HepG2 (cell line): ENCODE results near the gene NTRK2. TPM values are rescaled to one million over a fixed set of nuclear protein-coding genes. Genes with fewer than 3 reads are reported as not detected.

Experiments used
- ATAC-seq: fragments of 200-7000 bp; cut with Tn5 transposase; 3 replicates; pipeline ENCODE4 v1.9.1; 2020; ENCODE audit warnings: mild to moderate bottlenecking, moderate library complexity
- BruUV-seq: library from RNA; stranded (reverse); fragments of 400-500 nt; replicated peaks from 2 replicates; lab custom pipeline; 2021; lab: Mats Ljungman, UMichigan
- CTCF ChIA-PET: fragments of 300-600 bp; formaldehyde crosslinking; extraction: SDS; loops from one replicate; lab custom pipeline; 2021; ENCODE audit warnings: low total read pairs, inconsistent platforms, low intra/inter-chr PET ratio; lab: Yijun Ruan, JAX
- POLR2A ChIA-PET: fragments of 350-600 bp; sonication (Branson Sonifier 250); formaldehyde crosslinking; loops from one replicate; lab custom pipeline; 2020; ENCODE audit warnings: antibody characterized with exemption, inconsistent platforms; lab: Yijun Ruan, JAX
- DNase-seq: peaks from one replicate; pipeline ENCODE4 v3.0.0-alpha.2; 2015; ENCODE audit warnings: low spot score
- FAIRE-seq: peaks from 3 replicates; lab custom pipeline; 2011; peaks lifted over from hg19 to GRCh38; lab: Jason Lieb, UNC
- H2AFZ ChIP-seq: one replicate; pipeline ENCODE4 v1.6.1; 2011; ENCODE audit warnings: low read length, inconsistent platforms
- H3K27ac ChIP-seq: fragments of 300-600 bp; 3 replicates; pipeline ENCODE4 v1.8.0; 2011; ENCODE audit warnings: mixed run types, mild to moderate bottlenecking, mixed read lengths, low read length, inconsistent platforms; ENCODE audit not compliant: insufficient read depth; ENCODE audit errors: extremely low read length
- H3K27me3 ChIP-seq, 2 experiments: fragments of 200-600 bp in 1 of 2; 2 replicates in 1 of 2; 3 replicates in 1 of 2; pipeline versions ENCODE4 v1.6.0 to v1.8.0; 2011; ENCODE audit warnings: low read length in 2 of 2, mild to moderate bottlenecking in 2 of 2, moderate library complexity in 2 of 2, inconsistent platforms in 1 of 2; ENCODE audit not compliant: insufficient read depth in 2 of 2, control insufficient read depth in 1 of 2
- H3K36me3 ChIP-seq, 2 experiments: fragments of 200-600 bp in 1 of 2; replicated peaks in 1 of 2; 2 replicates in 1 of 2; 3 replicates in 1 of 2; pipeline versions ENCODE4 v1.5.1 to v1.8.0; 2011; ENCODE audit warnings: low read length in 2 of 2, inconsistent platforms in 1 of 2; ENCODE audit not compliant: insufficient read depth in 2 of 2, control insufficient read depth in 1 of 2
- H3K4me1 ChIP-seq: 2 replicates; pipeline ENCODE4 v1.5.1; 2012; ENCODE audit warnings: low read length, inconsistent platforms; ENCODE audit not compliant: insufficient read depth
- H3K4me2 ChIP-seq: 2 replicates; pipeline ENCODE4 v1.6.0; 2011; ENCODE audit warnings: low read depth, low read length, inconsistent platforms
- H3K4me3 ChIP-seq, 3 experiments: fragments of 200-600 bp in 1 of 3; sonication (generic), shearing (Covaris generic) in 1 of 3; replicated peaks in 1 of 3; 2 replicates each; pipeline ENCODE4 v1.5.1; 2011 to 2016; ENCODE audit warnings: low read length in 3 of 3, inconsistent platforms in 2 of 3, low read depth in 2 of 3, mild to moderate bottlenecking in 2 of 3, control low read depth in 1 of 3, mixed read lengths in 1 of 3; ENCODE audit not compliant: insufficient read depth in 1 of 3
- H3K79me2 ChIP-seq: one replicate; pipeline ENCODE4 v1.6.1; 2011; ENCODE audit warnings: low read length, inconsistent platforms; ENCODE audit not compliant: insufficient read depth
- H3K9ac ChIP-seq: 2 replicates; pipeline ENCODE4 v1.6.0; 2011; ENCODE audit warnings: mild to moderate bottlenecking, low read depth, low read length, inconsistent platforms; ENCODE audit not compliant: insufficient read depth
- H3K9me3 ChIP-seq: 2 replicates; pipeline ENCODE4 v1.5.1; 2012; ENCODE audit warnings: mild to moderate bottlenecking, low read length
- H4K20me1 ChIP-seq: 2 replicates; pipeline ENCODE4 v1.6.0; 2011; ENCODE audit warnings: inconsistent platforms, mild to moderate bottlenecking, low read length, moderate library complexity; ENCODE audit not compliant: insufficient read depth
- CBX2 ChIP-seq, 2 experiments: fragments of 200-600 bp in 1 of 2; sonication (generic); formaldehyde crosslinking in 1 of 2; IDR thresholded peaks; 2 replicates each; pipeline versions ENCODE4 v1.7.0 to v1.8.1; 2018 to 2022; ENCODE audit warnings: low read depth in 2 of 2, low read length in 1 of 2, mild to moderate bottlenecking in 1 of 2, missing genetic modification reagents in 1 of 2
- FOXA1 ChIP-seq, 2 experiments: fragments of 450-650 bp in 1 of 2; sonication (generic) in 1 of 2; formaldehyde crosslinking in 1 of 2; IDR thresholded peaks; 2 replicates each; pipeline versions ENCODE4 v1.4.0 to v1.6.1; 2016 to 2020; ENCODE audit warnings: missing genetic modification reagents in 1 of 2
- HNRNPK ChIP-seq: fragments of 200-400 bp; formaldehyde crosslinking; IDR thresholded peaks from 2 replicates; pipeline ENCODE4 v1.6.1; 2018; ENCODE audit warnings: low read length, low read depth, moderate library complexity, mild to moderate bottlenecking; ENCODE audit not compliant: poor library complexity, severe bottlenecking
- NAIF1 ChIP-seq: sonication (generic); formaldehyde crosslinking; IDR thresholded peaks from 2 replicates; pipeline ENCODE4 v1.5.0; 2020; ENCODE audit warnings: mild to moderate bottlenecking, missing genetic modification reagents, borderline replicate concordance
- NBN ChIP-seq: fragments of 450-650 bp; conservative IDR thresholded peaks from 2 replicates; pipeline ENCODE4 v1.6.1; 2017
- NR1H2 ChIP-seq: sonication (generic); formaldehyde crosslinking; IDR thresholded peaks from 2 replicates; pipeline ENCODE4 v1.8.1; 2022; ENCODE audit warnings: low read depth, missing genetic modification reagents, borderline replicate concordance
- PPARG ChIP-seq: conservative IDR thresholded peaks from 2 replicates; pipeline ENCODE4 v1.6.1; 2016; ENCODE audit warnings: missing biosample characterization, missing genetic modification reagents
- RARG ChIP-seq: sonication (generic); formaldehyde crosslinking; IDR thresholded peaks from 2 replicates; pipeline ENCODE4 v1.4.0; 2020; ENCODE audit warnings: low read depth, mild to moderate bottlenecking, missing genetic modification reagents
- RBFOX2 ChIP-seq: fragments of 200-400 bp; formaldehyde crosslinking; IDR thresholded peaks from 2 replicates; pipeline ENCODE4 v1.6.1; 2017; ENCODE audit warnings: low read depth, mild to moderate bottlenecking, low read length
- STAT5B ChIP-seq: sonication (generic); formaldehyde crosslinking; IDR thresholded peaks from 2 replicates; pipeline ENCODE4 v1.4.0; 2020; ENCODE audit warnings: missing genetic modification reagents
- ZBTB20 ChIP-seq: sonication (generic); formaldehyde crosslinking; IDR thresholded peaks from 2 replicates; pipeline ENCODE4 v1.8.1; 2023; ENCODE audit warnings: missing genetic modification reagents, low read depth, mild to moderate bottlenecking, borderline replicate concordance
- ZNF138 ChIP-seq: sonication (generic); formaldehyde crosslinking; IDR thresholded peaks from 2 replicates; pipeline ENCODE4 v1.5.0; 2020; ENCODE audit warnings: mild to moderate bottlenecking, low read depth, missing genetic modification reagents
- ZNF326 ChIP-seq: sonication (generic); formaldehyde crosslinking; IDR thresholded peaks from 2 replicates; pipeline ENCODE4 v1.4.0; 2020; ENCODE audit warnings: missing genetic modification reagents, borderline replicate concordance
- ZNF543 ChIP-seq: sonication (generic); formaldehyde crosslinking; IDR thresholded peaks from 2 replicates; pipeline ENCODE4 v1.4.0; 2020; ENCODE audit warnings: mild to moderate bottlenecking, missing genetic modification reagents
- ZNF839 ChIP-seq: sonication (generic); formaldehyde crosslinking; IDR thresholded peaks from 2 replicates; pipeline ENCODE4 v1.4.0; 2020; ENCODE audit warnings: missing genetic modification reagents, mild to moderate bottlenecking, borderline replicate concordance
- ZZZ3 ChIP-seq: sonication (generic); formaldehyde crosslinking; IDR thresholded peaks from 2 replicates; pipeline ENCODE4 v1.4.0; 2020; ENCODE audit warnings: missing genetic modification reagents, mild to moderate bottlenecking, borderline replicate concordance
- WGBS: methylation state at CpG from one replicate; pipeline ENCODE4 v1.1.6; 2017; ENCODE audit warnings: low lambda C conversion rate; 5-methylcytosine and 5-hydroxymethylcytosine counted together
- in situ Hi-C: cut with HindIII; loops from 2 replicates; pipeline ENCODE4 v1.10.0; 2017; ENCODE audit warnings: low pct_unique_long_range_greater_than_20kb; ENCODE audit not compliant: extremely low pct_ligation_motif_present
- intact Hi-C: fragments of 100-400 bp; cut with micrococcal nuclease; formaldehyde crosslinking; loops from one replicate; pipeline ENCODE4 v1.10.0; 2022; ENCODE audit not compliant: unreplicated experiment
- polyA plus RNA-seq, 8 experiments: library from polyadenylated mRNA; depleted of rRNA in 3 of 8; stranded (reverse) in 7 of 8; unstranded in 1 of 8; fragments of >200 nt; fragmentation: Illumina TruSeq in 4 of 8; extraction: Trizol in 4 of 8; gene quantifications; 2 replicates each; pipeline versions ENCODE4 v1.2.1 to v1.2.3, GENCODE V29; 2011 to 2016; ENCODE audit warnings: low read depth in 4 of 8, missing spikeins in 1 of 8, mixed read lengths in 1 of 8; ENCODE audit not compliant: insufficient read depth in 1 of 8
- total RNA-seq, 5 experiments: library from RNA; depleted of rRNA; stranded (reverse); fragments of >200 nt; fragmentation: Illumina TruSeq; extraction: Trizol; gene quantifications; 2 replicates each; pipeline ENCODE4 v1.2.3, GENCODE V29; 2016; ENCODE audit warnings: low read depth in 1 of 5
- TF ChIP-seq, protein P1 (sequence below): sonication (generic); formaldehyde crosslinking; IDR thresholded peaks from 2 replicates; pipeline ENCODE4 v1.5.0; 2020; ENCODE audit warnings: missing genetic modification reagents, mild to moderate bottlenecking, borderline replicate concordance
- TF ChIP-seq, protein P2 (sequence below): IDR thresholded peaks from 2 replicates; pipeline ENCODE4 v1.6.1; 2018; ENCODE audit warnings: missing genetic modification reagents, mild to moderate bottlenecking, missing compliant biosample characterization
- TF ChIP-seq, protein P3 (sequence below): sonication (generic); formaldehyde crosslinking; IDR thresholded peaks from 2 replicates; pipeline ENCODE4 v1.4.0; 2020; ENCODE audit warnings: mild to moderate bottlenecking, low read depth, missing genetic modification reagents
- TF ChIP-seq, protein P4 (sequence below): sonication (generic); formaldehyde crosslinking; IDR thresholded peaks from 2 replicates; pipeline ENCODE4 v1.5.0; 2020; ENCODE audit warnings: missing genetic modification reagents, mild to moderate bottlenecking, borderline replicate concordance

Gene NTRK2
- total and polyA plus RNA-seq, 2 of the 13 experiments (the other 11 are each of a cell fraction or from before 2014, with no cell fraction given), result not detected

DNA sequence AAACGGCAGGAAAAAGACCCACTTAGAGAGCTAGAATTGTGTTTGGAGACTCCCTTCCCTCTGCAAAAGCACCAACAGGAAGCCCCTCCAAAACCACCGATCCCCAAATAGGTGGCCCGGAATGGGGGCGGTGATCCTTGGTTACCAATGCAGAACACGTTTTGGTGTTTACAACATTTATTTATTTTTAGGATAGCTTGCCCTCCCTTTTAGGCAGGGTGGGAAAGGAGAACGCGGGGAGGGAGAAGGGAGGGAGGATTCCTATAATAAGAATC is 579 bp upstream of the NTRK2 start:
- POLR2A ChIA-PET, result no interaction called here
- 43% methylated on average over 7 of the region's 7 CpGs for WGBS

DNA sequence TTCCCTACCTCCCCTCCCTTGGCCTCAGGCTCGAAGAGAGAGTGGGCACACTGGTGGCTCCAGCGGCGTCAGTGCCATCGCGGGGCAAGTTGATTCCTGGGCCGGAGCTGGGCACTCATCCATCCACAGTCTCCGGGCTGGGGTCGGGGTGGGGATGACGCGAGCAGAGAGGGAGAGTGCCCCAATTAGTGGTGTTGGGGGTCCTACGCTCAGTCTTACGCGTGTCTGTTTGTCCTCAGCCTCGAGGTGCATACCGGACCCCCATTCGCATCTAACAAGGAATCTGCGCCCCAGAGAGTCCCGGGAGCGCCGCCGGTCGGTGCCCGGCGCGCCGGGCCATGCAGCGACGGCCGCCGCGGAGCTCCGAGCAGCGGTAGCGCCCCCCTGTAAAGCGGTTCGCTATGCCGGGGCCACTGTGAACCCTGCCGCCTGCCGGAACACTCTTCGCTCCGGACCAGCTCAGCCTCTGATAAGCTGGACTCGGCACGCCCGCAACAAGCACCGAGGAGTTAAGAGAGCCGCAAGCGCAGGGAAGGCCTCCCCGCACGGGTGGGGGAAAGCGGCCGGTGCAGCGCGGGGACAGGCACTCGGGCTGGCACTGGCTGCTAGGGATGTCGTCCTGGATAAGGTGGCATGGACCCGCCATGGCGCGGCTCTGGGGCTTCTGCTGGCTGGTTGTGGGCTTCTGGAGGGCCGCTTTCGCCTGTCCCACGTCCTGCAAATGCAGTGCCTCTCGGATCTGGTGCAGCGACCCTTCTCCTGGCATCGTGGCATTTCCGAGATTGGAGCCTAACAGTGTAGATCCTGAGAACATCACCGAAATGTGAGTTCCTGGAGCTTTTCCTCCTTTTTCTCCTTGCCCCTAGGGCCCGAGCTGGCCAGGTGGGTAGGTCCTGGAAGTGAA is 861 bp downstream of the NTRK2 start:
- H3K9ac ChIP-seq, result no peak overlapping the region
- no peak overlapping the region for H3K27ac ChIP-seq
- 49% methylated on average over 20 of the region's 67 CpGs for WGBS
- peak; percentile 28; the same call in 2 of the 3 replicates for ATAC-seq
- no peaks in the 10 kb centered on the region for H4K20me1 ChIP-seq
- H3K4me1 ChIP-seq, result no peaks in the 10 kb centered on the region
- FAIRE-seq, result no peak
- peaks cover 0 to 32% of the 10 kb centered on the region in 2 experiments; a peak in 2 of 5 replicates for H3K27me3 ChIP-seq
- H3K4me2 ChIP-seq, result no peak overlapping the region
- in situ Hi-C loops, result no loop called here
- POLR2A ChIA-PET, result no interaction called here
- DNase-seq, result no peak
- H2AFZ ChIP-seq, result no peak overlapping the region
- BruUV-seq, result no TSS peak
- intact Hi-C loops, result no loop called here
- no peak overlapping the region for H3K4me3 ChIP-seq
- H3K9me3 ChIP-seq, result no peaks in the 10 kb centered on the region
- no peaks in the 10 kb centered on the region for H3K36me3 ChIP-seq
- CTCF ChIA-PET, result no interaction called here
- H3K79me2 ChIP-seq, result no peaks in the 10 kb centered on the region
- TF ChIP-seq NBN (no peak), STAT5B (CRISPR knock-in tag) (no peak), PPARG (CRISPR knock-in tag) (no peak), ZZZ3 (CRISPR knock-in tag) (no peak), HNRNPK (no peak)
- TF ChIP-seq, protein P1, sequence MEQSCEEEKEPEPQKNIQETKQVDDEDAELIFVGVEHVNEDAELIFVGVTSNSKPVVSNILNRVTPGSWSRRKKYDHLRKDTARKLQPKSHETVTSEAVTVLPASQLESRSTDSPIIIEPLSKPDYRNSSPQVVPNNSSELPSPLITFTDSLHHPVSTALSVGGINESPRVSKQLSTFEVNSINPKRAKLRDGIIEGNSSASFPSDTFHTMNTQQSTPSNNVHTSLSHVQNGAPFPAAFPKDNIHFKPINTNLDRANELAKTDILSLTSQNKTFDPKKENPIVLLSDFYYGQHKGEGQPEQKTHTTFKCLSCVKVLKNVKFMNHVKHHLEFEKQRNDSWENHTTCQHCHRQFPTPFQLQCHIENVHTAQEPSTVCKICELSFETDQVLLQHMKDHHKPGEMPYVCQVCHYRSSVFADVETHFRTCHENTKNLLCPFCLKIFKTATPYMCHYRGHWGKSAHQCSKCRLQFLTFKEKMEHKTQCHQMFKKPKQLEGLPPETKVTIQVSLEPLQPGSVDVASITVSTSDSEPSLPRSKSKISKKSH, result no peak
- TF ChIP-seq, protein P2, sequence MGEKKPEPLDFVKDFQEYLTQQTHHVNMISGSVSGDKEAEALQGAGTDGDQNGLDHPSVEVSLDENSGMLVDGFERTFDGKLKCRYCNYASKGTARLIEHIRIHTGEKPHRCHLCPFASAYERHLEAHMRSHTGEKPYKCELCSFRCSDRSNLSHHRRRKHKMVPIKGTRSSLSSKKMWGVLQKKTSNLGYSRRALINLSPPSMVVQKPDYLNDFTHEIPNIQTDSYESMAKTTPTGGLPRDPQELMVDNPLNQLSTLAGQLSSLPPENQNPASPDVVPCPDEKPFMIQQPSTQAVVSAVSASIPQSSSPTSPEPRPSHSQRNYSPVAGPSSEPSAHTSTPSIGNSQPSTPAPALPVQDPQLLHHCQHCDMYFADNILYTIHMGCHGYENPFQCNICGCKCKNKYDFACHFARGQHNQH (CRISPR knock-in tag), result no peak
- TF ChIP-seq, protein P3, sequence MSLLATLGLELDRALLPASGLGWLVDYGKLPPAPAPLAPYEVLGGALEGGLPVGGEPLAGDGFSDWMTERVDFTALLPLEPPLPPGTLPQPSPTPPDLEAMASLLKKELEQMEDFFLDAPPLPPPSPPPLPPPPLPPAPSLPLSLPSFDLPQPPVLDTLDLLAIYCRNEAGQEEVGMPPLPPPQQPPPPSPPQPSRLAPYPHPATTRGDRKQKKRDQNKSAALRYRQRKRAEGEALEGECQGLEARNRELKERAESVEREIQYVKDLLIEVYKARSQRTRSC, result no peak
- TF ChIP-seq, protein P4, sequence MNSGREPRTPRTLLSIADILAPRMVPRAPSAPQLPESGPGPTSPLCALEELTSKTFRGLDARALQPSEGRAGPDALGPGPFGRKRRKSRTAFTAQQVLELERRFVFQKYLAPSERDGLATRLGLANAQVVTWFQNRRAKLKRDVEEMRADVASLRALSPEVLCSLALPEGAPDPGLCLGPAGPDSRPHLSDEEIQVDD (CRISPR knock-in tag), result no peak

More for the DNA sequence above, 579 bp upstream of the NTRK2 start:
- Histone ChIP-seq H3K9ac (no peak overlapping the region), H3K36me3 (no peaks in the 10 kb centered on the region), H3K4me3 (no peak overlapping the region), H3K4me1 (no peaks in the 10 kb centered on the region), H3K79me2 (no peaks in the 10 kb centered on the region), H3K4me2 (no peak overlapping the region), H3K27me3 (peaks cover 0 to 32% of the 10 kb centered on the region in 2 experiments; a peak in 2 of 5 replicates), H3K9me3 (no peaks in the 10 kb centered on the region), H4K20me1 (no peaks in the 10 kb centered on the region), H2AFZ (no peak overlapping the region), H3K27ac (no peak overlapping the region)
- ATAC-seq, result no peak
- in situ Hi-C loops (no loop called here), intact Hi-C loops (no loop called here)
- BruUV-seq, result no TSS peak
- DNase-seq, result no peak
- CTCF ChIA-PET, result no interaction called here
- TF ChIP-seq FOXA1 (IDR thresholded peaks at IDR 0.05) (no peak), FOXA1 (CRISPR knock-in tag; IDR thresholded peaks at IDR 0.05) (no peak), ZNF839 (no peak), CBX2 (IDR thresholded peaks at IDR 0.05; ENCODE audit: low read depth, low read length) (no peak), CBX2 (CRISPR knock-in tag; IDR thresholded peaks at IDR 0.05; ENCODE audit: low read depth) (no peak), ZNF543 (CRISPR knock-in tag) (no peak), ZNF138 (CRISPR knock-in tag) (no peak), ZNF326 (CRISPR knock-in tag) (no peak), RARG (no peak), RBFOX2 (no peak), NR1H2 (CRISPR knock-in tag) (no peak), NAIF1 (no peak), ZBTB20 (no peak)
- no peak for FAIRE-seq
